GM23338 (cell line): ENCODE measurements around the gene DENND1B. TPM values are rescaled to one million over a fixed set of nuclear protein-coding genes. Genes with fewer than 3 reads are reported as not detected.

ENCODE experiments used
- ATAC-seq: fragments of 200-7000 bp; cut with Tn5 transposase; 3 replicates; pipeline ENCODE4 v1.9.1; 2020
- DNase-seq: peaks from one replicate; pipeline ENCODE4 v3.0.0-alpha.2; 2015; ENCODE audit warnings: low spot score
- H2AFZ ChIP-seq: fragments of 200-600 bp; sonication (generic); 2 replicates; pipeline ENCODE4 v1.8.0; 2016; ENCODE audit warnings: antibody characterized with exemption, mild to moderate bottlenecking, moderate library complexity
- H3F3A ChIP-seq: fragments of 200-600 bp; sonication (generic); replicated peaks from 2 replicates; pipeline ENCODE4 v1.8.0; 2017; ENCODE audit warnings: antibody characterized with exemption, mixed run types, low read depth
- H3K27ac ChIP-seq: fragments of 200-600 bp; sonication (generic); 2 replicates; pipeline ENCODE4 v1.6.1; 2016; ENCODE audit warnings: low read depth
- H3K27me3 ChIP-seq: fragments of 200-600 bp; sonication (generic); 2 replicates; pipeline ENCODE4 v1.8.0; 2016; ENCODE audit warnings: mild to moderate bottlenecking, mixed run types, moderate library complexity; ENCODE audit not compliant: insufficient read depth
- H3K36me3 ChIP-seq: fragments of 200-600 bp; sonication (generic); 2 replicates; pipeline ENCODE4 v1.8.0; 2016; ENCODE audit warnings: mild to moderate bottlenecking; ENCODE audit not compliant: insufficient read depth
- H3K4me1 ChIP-seq: fragments of 200-600 bp; sonication (generic); 2 replicates; pipeline ENCODE4 v1.8.0; 2016; ENCODE audit warnings: mild to moderate bottlenecking, moderate library complexity; ENCODE audit not compliant: insufficient read depth
- H3K4me2 ChIP-seq: fragments of 200-600 bp; sonication (generic); 2 replicates; pipeline ENCODE4 v1.7.1; 2017; ENCODE audit warnings: mixed run types
- H3K4me3 ChIP-seq: fragments of 200-600 bp; sonication (generic); 2 replicates; pipeline ENCODE4 v1.6.1; 2016; ENCODE audit warnings: mixed run types
- H3K79me2 ChIP-seq: fragments of 200-600 bp; sonication (generic); replicated peaks from 2 replicates; pipeline ENCODE4 v1.8.0; 2017; ENCODE audit warnings: mild to moderate bottlenecking; ENCODE audit not compliant: insufficient read depth
- H3K9me2 ChIP-seq: fragments of 200-600 bp; sonication (generic); 2 replicates; pipeline ENCODE4 v1.8.0; 2017; ENCODE audit not compliant: insufficient read depth
- H4K20me1 ChIP-seq: fragments of 200-600 bp; sonication (generic); replicated peaks from 2 replicates; pipeline ENCODE4 v1.8.0; 2017; ENCODE audit warnings: mild to moderate bottlenecking; ENCODE audit not compliant: insufficient read depth
- H3K27ac Mint-ChIP-seq: 2 replicates; pipeline ENCODE4 v1.8.0; 2020; ENCODE audit warnings: inconsistent platforms, mild to moderate bottlenecking, moderate library complexity, mixed read lengths
- H3K27me3 Mint-ChIP-seq: 3 replicates; pipeline ENCODE4 v1.8.0; 2022; ENCODE audit warnings: low read depth, mild to moderate bottlenecking, moderate library complexity, mixed read lengths, inconsistent platforms; ENCODE audit not compliant: insufficient read depth, poor library complexity
- H3K36me3 Mint-ChIP-seq: 3 replicates; pipeline ENCODE4 v1.8.0; 2021; ENCODE audit warnings: low read depth, mild to moderate bottlenecking, inconsistent platforms, moderate library complexity, mixed read lengths
- H3K4me1 Mint-ChIP-seq: 3 replicates; pipeline ENCODE4 v1.8.0; 2020; ENCODE audit warnings: mild to moderate bottlenecking, inconsistent platforms, mixed read lengths
- H3K4me3 Mint-ChIP-seq: 3 replicates; pipeline ENCODE4 v1.8.0; 2021; ENCODE audit warnings: moderate library complexity, mild to moderate bottlenecking, inconsistent platforms, mixed read lengths
- H3K9me3 Mint-ChIP-seq: 3 replicates; pipeline ENCODE4 v1.8.0; 2020; ENCODE audit warnings: moderate library complexity, mild to moderate bottlenecking, inconsistent platforms, mixed read lengths
- CREB1 ChIP-seq: fragments of 250-450 bp; sonication (Bioruptor Pico); IDR thresholded peaks from 2 replicates; pipeline ENCODE4 v1.5.0; 2020; ENCODE audit warnings: low read depth, mild to moderate bottlenecking, moderate library complexity
- EZH2 ChIP-seq: fragments of 200-600 bp; sonication (generic); IDR thresholded peaks from one replicate; pipeline ENCODE4 v1.8.0; 2017; ENCODE audit warnings: antibody characterized with exemption, mild to moderate bottlenecking, low read depth; ENCODE audit not compliant: unreplicated experiment
- EZH2phosphoT487 ChIP-seq: fragments of 200-600 bp; sonication (generic); IDR thresholded peaks from one replicate; pipeline ENCODE4 v1.8.1; 2018; ENCODE audit warnings: antibody characterized with exemption; ENCODE audit not compliant: unreplicated experiment
- JUNB ChIP-seq: IDR thresholded peaks from one replicate; pipeline ENCODE4 v1.6.1; 2016; ENCODE audit warnings: antibody characterized with exemption; ENCODE audit not compliant: unreplicated experiment
- NANOG ChIP-seq: IDR thresholded peaks from 2 replicates; pipeline ENCODE4 v1.6.1; 2016; ENCODE audit warnings: antibody characterized with exemption, borderline replicate concordance
- POLR2AphosphoS5 ChIP-seq: IDR thresholded peaks from 2 replicates; pipeline ENCODE4 v1.6.1; 2016; ENCODE audit warnings: antibody characterized with exemption, low read depth
- STAT1 ChIP-seq: IDR thresholded peaks from one replicate; pipeline ENCODE4 v1.6.1; 2016; ENCODE audit warnings: antibody characterized with exemption; ENCODE audit not compliant: unreplicated experiment
- ZNF114 ChIP-seq: fragments of 250-450 bp; sonication (Bioruptor Pico); IDR thresholded peaks from 2 replicates; pipeline ENCODE4 v1.5.0; 2020; ENCODE audit warnings: mild to moderate bottlenecking, moderate library complexity
- ZNF331 ChIP-seq: fragments of 250-450 bp; sonication (Bioruptor Pico); IDR thresholded peaks from 2 replicates; pipeline ENCODE4 v1.5.0; 2020; ENCODE audit warnings: low read depth, mild to moderate bottlenecking, moderate library complexity
- polyA plus RNA-seq: library from polyadenylated mRNA; unstranded; fragments of >200 nt; fragmentation: Nextera tagmentation; extraction: Ambion mirVana; gene quantifications from 2 replicates; pipeline ENCODE4 v1.2.1, GENCODE V29; 2016
- total RNA-seq: library from RNA; depleted of rRNA; stranded (reverse); fragments of >200 nt; shearing (Covaris generic); gene quantifications from 2 replicates; pipeline ENCODE4 v1.2.3, GENCODE V29; 2014
- TF ChIP-seq, protein P1 (sequence below): IDR thresholded peaks from one replicate; pipeline ENCODE4 v1.6.1; 2018; ENCODE audit warnings: antibody characterized with exemption; ENCODE audit not compliant: unreplicated experiment
- TF ChIP-seq, protein P2 (sequence below): IDR thresholded peaks from 2 replicates; pipeline ENCODE4 v1.6.1; 2016; ENCODE audit warnings: antibody characterized with exemption
- TF ChIP-seq, protein P3 (sequence below), 2 experiments: fragments of 200-600 bp in 1 of 2; sonication (generic) in 1 of 2; conservative IDR thresholded peaks; 2 replicates each; pipeline versions ENCODE4 v1.5.1 to v1.6.1; 2016 to 2017; ENCODE audit warnings: antibody characterized with exemption in 2 of 2, low read depth in 2 of 2, mild to moderate bottlenecking in 2 of 2, moderate library complexity in 1 of 2

The DENND1B gene
- total and polyA plus RNA-seq, 2 experiments from 2014 or later: 4.3 to 5.2 TPM

DNA sequence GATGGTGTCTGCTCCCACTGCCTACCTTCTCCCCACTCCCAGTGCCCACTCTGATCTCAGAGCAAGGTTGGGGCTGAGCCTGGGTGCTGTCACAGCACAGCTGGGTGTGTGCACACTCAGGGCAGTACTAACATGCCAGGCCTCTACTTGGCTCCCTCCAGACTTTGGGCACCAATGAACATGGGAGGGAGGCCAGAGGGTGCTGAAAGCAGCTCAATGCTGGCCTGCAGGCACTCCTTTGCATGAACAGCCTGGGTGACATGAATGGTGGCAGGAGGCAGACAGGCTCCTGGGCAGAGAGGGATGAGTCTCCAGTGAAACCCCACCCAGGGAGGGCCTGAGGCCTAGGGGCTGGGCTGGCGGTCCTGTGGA, 25.8 kb upstream of the DENND1B start (continued):
- TF ChIP-seq, protein P1, sequence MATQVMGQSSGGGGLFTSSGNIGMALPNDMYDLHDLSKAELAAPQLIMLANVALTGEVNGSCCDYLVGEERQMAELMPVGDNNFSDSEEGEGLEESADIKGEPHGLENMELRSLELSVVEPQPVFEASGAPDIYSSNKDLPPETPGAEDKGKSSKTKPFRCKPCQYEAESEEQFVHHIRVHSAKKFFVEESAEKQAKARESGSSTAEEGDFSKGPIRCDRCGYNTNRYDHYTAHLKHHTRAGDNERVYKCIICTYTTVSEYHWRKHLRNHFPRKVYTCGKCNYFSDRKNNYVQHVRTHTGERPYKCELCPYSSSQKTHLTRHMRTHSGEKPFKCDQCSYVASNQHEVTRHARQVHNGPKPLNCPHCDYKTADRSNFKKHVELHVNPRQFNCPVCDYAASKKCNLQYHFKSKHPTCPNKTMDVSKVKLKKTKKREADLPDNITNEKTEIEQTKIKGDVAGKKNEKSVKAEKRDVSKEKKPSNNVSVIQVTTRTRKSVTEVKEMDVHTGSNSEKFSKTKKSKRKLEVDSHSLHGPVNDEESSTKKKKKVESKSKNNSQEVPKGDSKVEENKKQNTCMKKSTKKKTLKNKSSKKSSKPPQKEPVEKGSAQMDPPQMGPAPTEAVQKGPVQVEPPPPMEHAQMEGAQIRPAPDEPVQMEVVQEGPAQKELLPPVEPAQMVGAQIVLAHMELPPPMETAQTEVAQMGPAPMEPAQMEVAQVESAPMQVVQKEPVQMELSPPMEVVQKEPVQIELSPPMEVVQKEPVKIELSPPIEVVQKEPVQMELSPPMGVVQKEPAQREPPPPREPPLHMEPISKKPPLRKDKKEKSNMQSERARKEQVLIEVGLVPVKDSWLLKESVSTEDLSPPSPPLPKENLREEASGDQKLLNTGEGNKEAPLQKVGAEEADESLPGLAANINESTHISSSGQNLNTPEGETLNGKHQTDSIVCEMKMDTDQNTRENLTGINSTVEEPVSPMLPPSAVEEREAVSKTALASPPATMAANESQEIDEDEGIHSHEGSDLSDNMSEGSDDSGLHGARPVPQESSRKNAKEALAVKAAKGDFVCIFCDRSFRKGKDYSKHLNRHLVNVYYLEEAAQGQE: no peak
- TF ChIP-seq NANOG: no peak
- no peak for TF ChIP-seq STAT1

DNA sequence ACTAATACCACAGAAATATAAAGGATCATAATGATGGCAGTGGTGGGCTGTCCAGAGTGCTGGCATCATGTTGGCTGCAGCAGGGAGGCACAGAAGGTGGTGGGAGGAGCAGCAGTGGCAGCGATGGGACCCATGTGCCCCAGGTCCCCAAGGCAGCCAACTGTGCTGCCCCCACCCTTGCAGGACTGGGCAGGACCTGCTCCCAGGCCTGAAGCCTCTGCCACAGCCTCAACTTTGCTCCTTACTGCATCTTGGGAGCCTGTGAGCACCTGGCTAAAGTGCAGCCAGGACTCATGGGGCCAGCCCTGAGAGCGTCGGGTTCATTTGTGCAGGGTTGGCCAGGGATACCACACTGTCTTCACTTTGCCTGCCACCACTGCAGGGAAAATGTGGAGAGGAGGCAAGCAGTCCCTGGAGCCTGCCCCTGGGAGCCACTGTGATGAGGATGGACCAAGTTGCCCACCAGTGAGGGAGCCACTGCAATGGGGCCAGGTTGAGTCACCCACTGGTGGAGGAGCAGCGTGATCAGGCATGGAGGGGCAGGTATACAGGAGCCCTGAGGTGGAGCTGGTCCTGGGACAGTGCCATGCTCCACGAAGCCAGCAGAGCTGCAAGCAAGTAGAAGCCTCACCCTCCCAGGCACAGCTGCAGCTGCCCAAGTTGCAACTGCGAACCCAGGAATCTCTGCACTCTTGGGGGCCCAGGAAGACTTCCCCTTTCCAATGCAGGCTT, 25.3 kb upstream of the DENND1B start:
- H3K9me2 ChIP-seq: no peaks in the 10 kb centered on the region
- no peaks in the 10 kb centered on the region for H3K4me1 ChIP-seq
- no peaks in the 10 kb centered on the region for H4K20me1 ChIP-seq
- no peak overlapping the region for H3K27ac ChIP-seq
- no peak for TF ChIP-seq EZH2
- Mint-ChIP-seq H3K4me3 (no peak overlapping the region; the same call in 2 of the 3 replicates), H3K27me3 (peaks cover 8% of the 10 kb centered on the region), H3K9me3 (peaks cover 62% of the 10 kb centered on the region), H3K36me3 (peaks cover 46% of the 10 kb centered on the region), H3K4me1 (peaks cover 3% of the 10 kb centered on the region; the same call in 1 of the 3 replicates), H3K27ac (no peak overlapping the region)
- H3K4me2 ChIP-seq: no peak overlapping the region
- no peak overlapping the region for H3K4me3 ChIP-seq
- no peaks in the 10 kb centered on the region for H3K79me2 ChIP-seq
- DNase-seq (no peak), ATAC-seq (no peak)
- peaks cover 4% of the 10 kb centered on the region; the same call in 1 of the 2 replicates for H3K36me3 ChIP-seq
- no peak overlapping the region for H2AFZ ChIP-seq
- H3F3A ChIP-seq: no peaks in the 10 kb centered on the region
- no peaks in the 10 kb centered on the region for H3K27me3 ChIP-seq

- Histone ChIP-seq H4K20me1 (no peaks in the 10 kb centered on the region), H3F3A (no peaks in the 10 kb centered on the region), H2AFZ (0 out of 2 replicates have a peak overlapping the region, but pooled peaks have one; percentile 32), H3K4me1 (no peaks in the 10 kb centered on the region), H3K27me3 (no peaks in the 10 kb centered on the region), H3K9me2 (no peaks in the 10 kb centered on the region), H3K4me3 (no peak overlapping the region), H3K4me2 (no peak overlapping the region), H3K27ac (no peak overlapping the region), H3K36me3 (peaks cover 4% of the 10 kb centered on the region; the same call in 1 of the 2 replicates), H3K79me2 (no peaks in the 10 kb centered on the region)
- Mint-ChIP-seq H3K4me3 (no peak overlapping the region), H3K27me3 (peaks cover 8% of the 10 kb centered on the region), H3K36me3 (peaks cover 46% of the 10 kb centered on the region), H3K9me3 (peaks cover 62% of the 10 kb centered on the region), H3K27ac (no peak overlapping the region), H3K4me1 (peaks cover 3% of the 10 kb centered on the region; the same call in 1 of the 3 replicates)
- ATAC-seq (no peak), DNase-seq (no peak)
- TF ChIP-seq ZNF331 (no peak), EZH2 (no peak), JUNB (no peak), CREB1 (CRISPR knock-in tag) (no peak), ZNF114 (no peak), POLR2AphosphoS5 (no peak), EZH2phosphoT487 (no peak), NANOG (no peak), STAT1 (no peak)
- TF ChIP-seq, protein P1: no peak
- TF ChIP-seq, protein P2, sequence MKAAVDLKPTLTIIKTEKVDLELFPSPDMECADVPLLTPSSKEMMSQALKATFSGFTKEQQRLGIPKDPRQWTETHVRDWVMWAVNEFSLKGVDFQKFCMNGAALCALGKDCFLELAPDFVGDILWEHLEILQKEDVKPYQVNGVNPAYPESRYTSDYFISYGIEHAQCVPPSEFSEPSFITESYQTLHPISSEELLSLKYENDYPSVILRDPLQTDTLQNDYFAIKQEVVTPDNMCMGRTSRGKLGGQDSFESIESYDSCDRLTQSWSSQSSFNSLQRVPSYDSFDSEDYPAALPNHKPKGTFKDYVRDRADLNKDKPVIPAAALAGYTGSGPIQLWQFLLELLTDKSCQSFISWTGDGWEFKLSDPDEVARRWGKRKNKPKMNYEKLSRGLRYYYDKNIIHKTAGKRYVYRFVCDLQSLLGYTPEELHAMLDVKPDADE: no peak
- TF ChIP-seq, protein P3, sequence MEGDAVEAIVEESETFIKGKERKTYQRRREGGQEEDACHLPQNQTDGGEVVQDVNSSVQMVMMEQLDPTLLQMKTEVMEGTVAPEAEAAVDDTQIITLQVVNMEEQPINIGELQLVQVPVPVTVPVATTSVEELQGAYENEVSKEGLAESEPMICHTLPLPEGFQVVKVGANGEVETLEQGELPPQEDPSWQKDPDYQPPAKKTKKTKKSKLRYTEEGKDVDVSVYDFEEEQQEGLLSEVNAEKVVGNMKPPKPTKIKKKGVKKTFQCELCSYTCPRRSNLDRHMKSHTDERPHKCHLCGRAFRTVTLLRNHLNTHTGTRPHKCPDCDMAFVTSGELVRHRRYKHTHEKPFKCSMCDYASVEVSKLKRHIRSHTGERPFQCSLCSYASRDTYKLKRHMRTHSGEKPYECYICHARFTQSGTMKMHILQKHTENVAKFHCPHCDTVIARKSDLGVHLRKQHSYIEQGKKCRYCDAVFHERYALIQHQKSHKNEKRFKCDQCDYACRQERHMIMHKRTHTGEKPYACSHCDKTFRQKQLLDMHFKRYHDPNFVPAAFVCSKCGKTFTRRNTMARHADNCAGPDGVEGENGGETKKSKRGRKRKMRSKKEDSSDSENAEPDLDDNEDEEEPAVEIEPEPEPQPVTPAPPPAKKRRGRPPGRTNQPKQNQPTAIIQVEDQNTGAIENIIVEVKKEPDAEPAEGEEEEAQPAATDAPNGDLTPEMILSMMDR (conservative IDR thresholded peaks at IDR 0.05; ENCODE audit: low read depth in 2 of 2): no peak
These were observed 24.0 kb upstream of the DENND1B start for GRCh38 chr1:197799271-197799670.
